Measurements from ENCODE around the gene MTNR1B. TPM values are rescaled to one million over a fixed set of nuclear protein-coding genes. Genes with fewer than 3 reads are reported as not detected.

Gene MTNR1B
- total and polyA plus RNA-seq, 4 donors = not detected

DNA sequence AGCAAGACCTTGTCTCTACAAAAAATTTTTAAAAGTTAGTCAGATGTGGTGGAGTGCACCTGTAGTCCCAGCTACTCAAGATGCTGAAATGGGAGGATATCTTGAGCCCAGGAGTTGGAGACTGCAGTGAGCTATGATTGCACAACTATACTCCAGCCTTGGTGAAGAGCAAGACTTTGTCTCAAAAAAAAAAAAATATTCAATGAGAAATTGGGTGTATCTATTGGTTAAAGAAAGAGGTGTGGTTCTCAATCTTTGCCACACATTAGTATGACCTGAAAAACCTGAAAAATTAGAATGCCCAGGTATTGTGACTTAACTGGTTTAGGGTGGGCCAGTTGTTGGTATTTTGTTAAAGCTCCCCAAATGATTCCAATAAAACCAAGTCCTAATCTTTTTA, 32.4 kb downstream of the MTNR1B start:
- DNase-seq (ENCODE audit: low spot score) = no peak
- Histone ChIP-seq H3K9me3 (ENCODE audit: control insufficient read depth in 4 of 4, low read length in 3 of 4) (no peaks in the 10 kb centered on the region), H3K4me3 (ENCODE audit: low read depth in 1 of 3, low read length in 3 of 3) (no peak overlapping the region), H3K4me1 (ENCODE audit: control insufficient read depth in 4 of 4, insufficient read depth in 4 of 4, low read length in 3 of 4) (no peaks in the 10 kb centered on the region), H3K36me3 (ENCODE audit: control insufficient read depth in 4 of 4, insufficient read depth in 3 of 4, low read depth in 1 of 4, low read length in 3 of 4) (no peaks in the 10 kb centered on the region), H3K27me3 (ENCODE audit: control insufficient read depth in 4 of 4, insufficient read depth in 4 of 4, low read length in 3 of 4) (no peaks in the 10 kb centered on the region), H3K27ac (ENCODE audit: low read depth in 1 of 2, low read length in 2 of 2) (no peak overlapping the region), H3K9ac (ENCODE audit: low read depth in 1 of 2, low read length in 2 of 2) (no peak overlapping the region)
- TF ChIP-seq NR2F2 (IDR thresholded peaks at IDR 0.05) = no peak
- TF ChIP-seq HNF4A (conservative IDR thresholded peaks at IDR 0.05) = no peak
- no peak for TF ChIP-seq JUND (IDR thresholded peaks at IDR 0.05)
- TF ChIP-seq RXRA (IDR thresholded peaks at IDR 0.05) = no peak
- no peak for TF ChIP-seq FOXA1 (IDR thresholded peaks at IDR 0.05)
- no peak for TF ChIP-seq HNF4G (IDR thresholded peaks at IDR 0.05)
- no peak for TF ChIP-seq SP1 (IDR thresholded peaks at IDR 0.05)
- TF ChIP-seq ZBTB33 (IDR thresholded peaks at IDR 0.05) = no peak
- TF ChIP-seq RAD21 (IDR thresholded peaks at IDR 0.05) = no peak
- TF ChIP-seq YY1 (IDR thresholded peaks at IDR 0.05) = no peak
- no peak for TF ChIP-seq GABPA (IDR thresholded peaks at IDR 0.05 in 1 of 2, conservative IDR thresholded peaks at IDR 0.05 in 1 of 2)
- TF ChIP-seq, protein P1, sequence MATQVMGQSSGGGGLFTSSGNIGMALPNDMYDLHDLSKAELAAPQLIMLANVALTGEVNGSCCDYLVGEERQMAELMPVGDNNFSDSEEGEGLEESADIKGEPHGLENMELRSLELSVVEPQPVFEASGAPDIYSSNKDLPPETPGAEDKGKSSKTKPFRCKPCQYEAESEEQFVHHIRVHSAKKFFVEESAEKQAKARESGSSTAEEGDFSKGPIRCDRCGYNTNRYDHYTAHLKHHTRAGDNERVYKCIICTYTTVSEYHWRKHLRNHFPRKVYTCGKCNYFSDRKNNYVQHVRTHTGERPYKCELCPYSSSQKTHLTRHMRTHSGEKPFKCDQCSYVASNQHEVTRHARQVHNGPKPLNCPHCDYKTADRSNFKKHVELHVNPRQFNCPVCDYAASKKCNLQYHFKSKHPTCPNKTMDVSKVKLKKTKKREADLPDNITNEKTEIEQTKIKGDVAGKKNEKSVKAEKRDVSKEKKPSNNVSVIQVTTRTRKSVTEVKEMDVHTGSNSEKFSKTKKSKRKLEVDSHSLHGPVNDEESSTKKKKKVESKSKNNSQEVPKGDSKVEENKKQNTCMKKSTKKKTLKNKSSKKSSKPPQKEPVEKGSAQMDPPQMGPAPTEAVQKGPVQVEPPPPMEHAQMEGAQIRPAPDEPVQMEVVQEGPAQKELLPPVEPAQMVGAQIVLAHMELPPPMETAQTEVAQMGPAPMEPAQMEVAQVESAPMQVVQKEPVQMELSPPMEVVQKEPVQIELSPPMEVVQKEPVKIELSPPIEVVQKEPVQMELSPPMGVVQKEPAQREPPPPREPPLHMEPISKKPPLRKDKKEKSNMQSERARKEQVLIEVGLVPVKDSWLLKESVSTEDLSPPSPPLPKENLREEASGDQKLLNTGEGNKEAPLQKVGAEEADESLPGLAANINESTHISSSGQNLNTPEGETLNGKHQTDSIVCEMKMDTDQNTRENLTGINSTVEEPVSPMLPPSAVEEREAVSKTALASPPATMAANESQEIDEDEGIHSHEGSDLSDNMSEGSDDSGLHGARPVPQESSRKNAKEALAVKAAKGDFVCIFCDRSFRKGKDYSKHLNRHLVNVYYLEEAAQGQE (IDR thresholded peaks at IDR 0.05) = no peak
- no peak for TF ChIP-seq MAX (IDR thresholded peaks at IDR 0.05)
- no peak for TF ChIP-seq ATF3 (IDR thresholded peaks at IDR 0.05)
- no peak for TF ChIP-seq FOXA2 (IDR thresholded peaks at IDR 0.05)
- no peak for TF ChIP-seq TAF1 (conservative IDR thresholded peaks at IDR 0.05)
- TF ChIP-seq EGR1 (IDR thresholded peaks at IDR 0.05; ENCODE audit: low read depth in 2 of 2) = no peak
- TF ChIP-seq CTCF (IDR thresholded peaks at IDR 0.05; ENCODE audit: low read depth, low read length, missing input control) = no peak

Data from liver (tissue), 9 donors.